Iris pigment epithelial cell (primary cell): ENCODE results near the gene CDH22.

Source experiments
- DNase-seq: peaks from one replicate; pipeline ENCODE4 v3.0.0-alpha.2; 2011; ENCODE audit warnings: low read depth

CDH22 gene

GRCh38 chr20:46195264-46196036 lies 112.8 kb downstream of the CDH22 start:
- DNase-seq: peak; percentile 6

GRCh38 chr20:46194409-46194808 lies 113.9 kb downstream of the CDH22 start:
- DNase-seq: no peak

GRCh38 chr20:46192376-46192944 lies 115.8 kb downstream of the CDH22 start:
- no peak for DNase-seq

- no peak for DNase-seq
These were observed 116.7 kb downstream of the CDH22 start for GRCh38 chr20:46191611-46192010.

GRCh38 chr20:46191168-46191540 lies 117.1 kb downstream of the CDH22 start:
- no peak for DNase-seq

- no peak for DNase-seq
These were observed 117.7 kb downstream of the CDH22 start for GRCh38 chr20:46190478-46191167.

GRCh38 chr20:46188866-46189541 lies 119.3 kb downstream of the CDH22 start:
- no peak for DNase-seq

- no peak for DNase-seq
These were observed 122.1 kb downstream of the CDH22 start for GRCh38 chr20:46186210-46186609.

GRCh38 chr20:46185353-46185752 lies 122.9 kb downstream of the CDH22 start:
- no peak for DNase-seq

GRCh38 chr20:46183768-46184167 lies 124.5 kb downstream of the CDH22 start:
- no peak for DNase-seq

GRCh38 chr20:46182276-46183200 lies 125.8 kb downstream of the CDH22 start:
- no peak for DNase-seq

- DNase-seq: no peak
These were observed 128.4 kb downstream of the CDH22 start for GRCh38 chr20:46179862-46180261.

GRCh38 chr20:46178891-46179290 lies 129.4 kb downstream of the CDH22 start:
- DNase-seq: no peak

- DNase-seq: no peak
These were observed 130.5 kb downstream of the CDH22 start for GRCh38 chr20:46177768-46178167.

GRCh38 chr20:46176739-46177378 lies 131.4 kb downstream of the CDH22 start:
- no peak for DNase-seq

- DNase-seq: no peak
These were observed 133.2 kb downstream of the CDH22 start for GRCh38 chr20:46175127-46175494.

- peak; percentile 51 for DNase-seq
These were observed 133.7 kb downstream of the CDH22 start for GRCh38 chr20:46174469-46175126.

- DNase-seq: no peak
These were observed 134.4 kb downstream of the CDH22 start for GRCh38 chr20:46173652-46174468.

- no peak for DNase-seq
These were observed 135.2 kb downstream of the CDH22 start for GRCh38 chr20:46172961-46173536.
